ENCODE measurements around the gene KRT76.
"Not testable (repeated sequence)": the region's sequence is repeated elsewhere in the genome, so short reads cannot be mapped to it uniquely, and the experiment has no call there.

The KRT76 gene

DNA sequence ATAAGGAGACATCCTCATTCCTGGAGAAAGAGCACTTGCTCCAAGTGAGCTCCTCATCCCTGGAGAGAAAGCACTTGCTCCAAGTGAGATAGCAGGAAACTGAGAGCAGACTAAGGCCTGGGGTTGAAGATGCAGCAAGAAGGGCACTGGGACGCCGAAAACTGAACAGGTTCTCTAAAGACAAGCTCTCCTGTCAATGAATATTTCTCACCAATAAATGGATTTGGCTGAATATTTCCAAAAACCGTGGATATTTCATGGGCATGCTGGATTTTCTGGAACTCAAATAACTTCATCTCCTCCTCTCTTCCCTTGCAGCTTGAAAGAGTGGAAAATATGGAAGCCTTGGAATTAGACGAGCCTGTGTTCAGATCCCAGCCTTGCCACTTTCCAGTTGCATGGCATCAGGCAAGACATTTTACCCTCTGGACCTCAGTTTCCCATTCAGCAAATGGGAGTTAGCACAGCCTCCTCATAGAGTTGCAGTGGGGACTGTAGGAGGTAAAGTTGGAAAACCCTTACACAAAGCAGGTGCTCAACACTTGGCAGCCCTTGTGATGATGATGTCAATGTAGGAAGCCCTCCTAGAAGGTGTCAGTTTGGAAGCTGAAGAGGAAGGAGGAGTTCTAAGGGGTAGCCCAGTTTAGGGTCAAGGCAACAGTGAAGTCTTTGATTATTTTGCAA lies 4.4 kb upstream of the KRT76 start:
- DNase-seq (ENCODE audit: low spot score): no peak

DNA sequence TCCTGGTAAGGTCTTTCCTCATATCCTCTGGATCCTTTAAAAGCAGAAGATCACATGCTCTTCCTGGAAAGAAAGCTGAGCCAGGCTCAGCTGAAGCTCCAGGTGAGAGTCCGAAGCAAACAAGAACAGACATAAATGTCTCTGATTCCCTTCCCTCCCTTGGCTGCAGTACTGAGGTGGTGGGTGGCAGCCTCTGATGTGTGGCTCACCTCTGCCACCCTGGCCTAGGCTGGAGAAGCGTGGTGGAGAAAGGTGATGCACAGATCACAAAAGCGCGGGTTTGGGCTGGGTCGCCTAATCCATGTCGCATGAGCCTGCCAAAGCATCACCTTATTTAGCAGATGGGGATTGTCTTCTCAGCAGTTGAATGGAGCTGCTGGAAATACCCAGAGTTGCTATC lies 2.8 kb upstream of the KRT76 start:
- DNase-seq (ENCODE audit: low spot score): no peak

DNA sequence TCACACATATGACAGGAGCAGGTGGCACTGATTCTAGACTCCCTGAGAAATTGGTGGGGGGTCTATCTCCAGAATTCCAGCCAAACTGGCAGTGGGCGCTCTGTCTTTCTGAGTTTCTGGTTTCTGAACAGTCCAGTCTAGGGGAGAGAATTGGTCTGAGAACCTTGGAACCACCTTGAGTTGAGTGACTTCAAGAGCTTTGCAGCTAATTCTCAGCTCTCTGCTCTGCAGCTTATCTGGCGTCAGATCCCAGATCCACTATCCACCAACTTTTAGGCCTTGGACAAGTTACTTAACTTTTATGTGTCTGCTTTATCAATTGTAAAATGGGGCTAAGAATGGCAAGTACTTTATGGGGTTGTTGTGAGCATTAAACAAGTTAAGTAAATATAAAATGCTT lies 1.7 kb upstream of the KRT76 start:
- DNase-seq (ENCODE audit: low spot score): no peak

DNA sequence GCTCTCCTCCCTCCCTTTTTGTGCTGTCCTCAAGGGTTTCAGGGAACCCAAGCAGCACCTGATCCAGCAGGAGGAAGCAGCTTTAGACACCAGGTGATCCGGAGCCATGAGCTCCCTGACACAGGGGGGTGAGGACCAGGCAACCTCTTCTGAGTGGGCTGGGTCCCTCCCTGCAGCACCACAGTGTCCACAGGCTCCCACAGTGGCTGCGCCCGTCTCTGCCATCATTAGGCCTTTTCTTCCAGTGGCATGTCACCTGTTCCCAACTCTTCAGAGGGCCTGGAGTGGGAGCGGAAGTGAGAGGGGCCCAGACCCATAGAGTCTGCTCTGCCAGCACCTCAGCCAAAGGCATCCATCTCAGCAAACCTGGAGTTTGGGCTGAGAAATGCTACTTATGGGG lies 421 bp upstream of the KRT76 start:
- no peak for DNase-seq (ENCODE audit: low spot score)

DNA sequence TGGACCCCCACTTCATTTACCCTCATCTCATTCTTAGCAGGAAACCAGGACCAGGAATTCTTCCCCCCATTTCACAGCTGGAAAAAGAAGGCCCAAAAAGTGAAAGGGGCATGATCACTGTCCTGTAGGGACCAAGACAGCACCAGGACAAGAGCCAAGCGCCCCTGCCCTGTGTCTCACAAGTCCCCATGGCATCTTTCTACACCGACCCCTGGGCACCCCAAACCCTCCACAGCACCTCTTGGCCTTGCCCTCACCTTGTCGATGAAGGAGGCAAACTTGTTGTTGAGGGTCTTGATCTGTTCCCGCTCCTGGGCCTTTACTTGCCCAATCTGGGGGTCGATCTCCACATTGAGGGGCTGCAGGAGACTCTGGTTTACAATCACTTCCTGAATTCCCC lies 710 bp downstream of the KRT76 start:
- no peak for DNase-seq (ENCODE audit: low spot score)

DNA sequence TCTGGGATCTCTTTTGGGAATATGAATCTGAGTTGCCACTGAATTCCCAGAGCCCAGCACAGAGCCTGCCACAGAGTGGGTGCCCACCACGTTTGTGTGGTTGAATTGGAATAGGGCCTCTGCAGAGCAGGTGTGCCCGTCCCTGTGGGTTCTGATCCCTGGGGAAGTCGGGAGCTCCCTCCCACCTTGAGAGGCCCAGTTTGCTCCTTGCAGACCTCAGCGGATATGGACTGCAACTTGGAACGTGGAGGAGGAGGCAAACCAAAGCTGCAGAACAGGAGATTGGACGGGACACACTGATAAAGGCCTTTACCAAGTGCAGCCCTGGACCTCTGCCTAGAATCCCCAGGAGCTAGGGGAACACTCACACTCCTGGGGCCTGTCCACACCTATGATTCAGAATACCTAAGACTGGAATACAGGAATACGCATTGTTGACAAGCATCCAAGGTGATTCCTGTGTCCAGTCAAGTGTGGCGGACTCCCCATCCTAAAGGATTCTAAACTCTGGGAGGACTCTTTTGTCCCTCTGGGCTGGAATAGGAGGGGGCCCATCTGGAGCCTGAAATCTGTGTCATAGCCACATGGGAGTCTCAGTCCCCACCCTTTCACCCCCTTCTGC lies 2.4 kb downstream of the KRT76 start:
- DNase-seq (ENCODE audit: low spot score): no peak

DNA sequence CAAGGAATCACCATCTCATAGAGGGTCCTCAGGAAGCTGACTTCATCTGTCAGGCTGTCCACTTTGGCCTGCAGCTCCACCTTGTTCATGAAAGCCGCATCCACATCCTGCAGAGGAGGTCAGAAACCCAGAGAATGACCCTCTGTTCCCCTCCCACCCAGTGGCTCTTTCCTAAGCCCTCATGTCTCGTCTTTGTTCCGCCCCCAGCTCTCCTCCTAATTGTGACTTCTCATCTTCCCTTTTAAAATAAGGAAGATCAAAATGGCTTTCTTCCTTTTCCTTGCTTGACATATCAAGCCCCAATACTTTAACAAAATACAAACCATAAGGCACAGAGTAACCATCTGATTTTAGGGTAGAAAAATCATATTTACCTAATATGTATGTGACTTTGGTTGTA lies 4.4 kb downstream of the KRT76 start:
- DNase-seq (ENCODE audit: low spot score): no peak

DNA sequence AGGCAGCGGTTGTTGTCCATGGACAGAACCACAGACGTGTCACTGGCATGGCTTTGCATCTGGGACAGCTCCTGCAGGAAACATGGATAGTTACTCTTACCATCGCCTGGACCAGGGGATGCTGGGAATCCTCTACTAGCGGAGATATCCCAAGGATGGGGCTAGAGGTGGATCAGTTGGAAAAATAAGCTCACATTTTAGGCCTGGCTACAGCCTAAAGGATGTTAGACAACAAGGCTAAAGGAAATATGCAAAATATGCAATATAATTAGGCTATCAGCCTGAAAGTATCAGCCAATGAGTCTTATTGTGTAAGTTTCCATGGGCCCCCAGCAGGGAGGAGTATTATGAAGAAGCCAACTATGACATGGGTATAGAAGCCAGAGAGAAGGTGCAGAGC lies 5.0 kb downstream of the KRT76 start:
- DNase-seq (ENCODE audit: low spot score): no peak

DNA sequence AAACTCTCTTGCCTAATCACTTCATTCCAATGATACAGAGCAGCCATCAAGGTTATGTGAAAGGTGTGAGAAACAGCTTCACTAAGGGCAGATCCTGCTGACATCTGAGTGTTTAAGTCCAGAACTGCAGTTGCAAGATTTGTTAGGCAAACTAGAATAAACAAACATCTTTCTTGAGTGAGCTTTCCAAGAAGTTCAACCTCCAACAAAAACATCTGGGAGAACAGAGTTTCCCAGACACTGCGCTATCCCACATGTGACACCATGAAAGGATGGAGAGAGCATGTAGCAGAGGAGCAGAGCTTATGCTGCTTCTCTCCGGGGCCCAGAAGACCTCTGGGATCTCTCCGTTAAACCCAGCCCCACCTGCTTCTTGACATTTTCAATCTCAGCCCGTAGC lies 5.6 kb downstream of the KRT76 start:
- no peak for DNase-seq (ENCODE audit: low spot score)

DNA sequence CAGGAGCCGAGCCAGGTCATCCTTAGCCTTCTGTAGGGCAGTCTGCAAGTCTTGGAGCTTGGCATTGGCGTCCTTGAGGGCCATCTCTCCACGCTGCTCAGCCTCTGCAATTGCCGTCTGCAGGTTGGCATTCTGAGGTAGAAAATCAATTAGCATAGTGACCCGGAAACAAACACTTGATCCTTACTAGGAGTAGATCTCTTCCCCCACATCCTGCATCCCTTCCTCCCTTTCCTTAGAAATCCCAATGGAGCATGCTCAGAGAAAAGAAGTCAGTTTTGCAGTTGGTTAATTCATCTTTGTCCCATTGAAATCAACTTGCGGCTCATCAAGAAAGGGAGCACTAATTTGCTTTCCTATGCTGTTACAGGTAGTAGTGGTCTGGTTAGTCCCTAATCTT lies 6.1 kb downstream of the KRT76 start:
- no peak for DNase-seq (ENCODE audit: low spot score)

DNA sequence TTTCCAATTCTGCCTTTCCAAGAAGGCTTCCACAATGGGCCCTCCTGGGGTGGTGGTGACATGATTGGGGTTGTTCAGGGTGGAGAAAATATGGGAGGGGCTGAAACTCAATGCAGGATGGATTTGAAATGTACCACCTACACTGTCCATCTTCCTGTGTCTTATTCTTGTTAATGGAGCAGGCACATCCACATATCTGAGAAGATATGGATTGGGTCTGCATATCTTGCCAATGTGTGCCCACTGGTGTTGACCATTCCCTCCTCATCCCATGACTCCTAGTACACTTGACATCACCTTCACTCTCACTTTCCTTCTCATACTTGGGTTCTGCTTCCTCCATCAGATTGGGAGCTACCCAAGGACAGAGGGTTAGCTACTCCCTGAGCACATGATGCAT lies 7.2 kb downstream of the KRT76 start:
- DNase-seq (ENCODE audit: low spot score): no peak

DNA sequence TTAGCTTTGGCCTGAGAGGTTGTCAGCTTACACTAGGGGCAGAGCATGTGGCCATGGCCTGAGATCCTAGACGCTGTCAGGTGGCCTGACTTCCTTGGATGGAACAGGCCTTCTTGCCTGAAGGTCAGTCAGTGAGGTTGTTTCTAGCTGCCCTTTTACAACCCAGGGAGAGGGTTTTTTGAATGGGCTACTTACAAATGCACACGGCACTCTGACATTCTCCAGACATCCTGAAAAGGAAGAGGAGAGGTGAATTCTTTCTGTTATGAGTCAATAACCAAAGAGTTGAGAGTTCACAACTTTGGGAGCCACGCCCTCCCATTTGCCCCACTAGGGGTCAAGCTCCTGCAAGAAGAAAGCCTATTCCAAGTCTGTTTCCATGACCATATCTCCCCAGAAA lies 7.8 kb downstream of the KRT76 start:
- no peak for DNase-seq (ENCODE audit: low spot score)

DNA sequence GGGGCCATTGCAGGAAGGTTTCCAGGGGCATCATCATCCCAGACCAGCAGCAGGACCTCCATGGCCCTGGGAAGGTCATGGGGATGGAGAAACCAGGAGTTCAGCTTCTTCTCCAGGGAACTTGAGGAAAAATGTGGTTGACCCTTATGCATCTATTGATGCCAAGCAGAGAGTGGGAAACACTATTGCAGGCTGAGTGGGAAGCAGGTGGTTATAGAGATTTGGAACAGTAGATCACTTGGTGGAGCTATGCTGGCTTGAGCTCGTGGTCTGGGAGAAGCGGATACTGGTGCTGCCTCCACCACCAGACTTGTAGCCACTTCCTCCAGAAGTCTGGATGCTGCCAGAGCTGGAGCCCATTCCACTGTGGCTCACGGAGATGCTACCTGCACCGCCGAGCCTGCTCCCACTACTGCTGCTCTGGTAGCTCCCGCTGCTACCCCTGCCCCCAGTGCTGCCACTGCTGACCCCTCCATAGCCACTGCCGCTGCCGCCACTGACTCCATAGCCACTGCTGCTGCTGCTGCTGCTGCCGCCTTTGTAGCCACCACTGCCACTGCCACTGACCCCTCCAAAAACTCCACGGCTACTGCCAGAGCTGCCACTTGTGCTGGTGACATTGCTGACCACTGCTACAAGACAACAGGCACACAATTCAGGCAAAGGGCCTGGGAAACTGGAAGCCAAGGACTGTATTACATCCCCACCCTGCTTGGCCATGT lies 8.5 kb downstream of the KRT76 start:
- no peak for DNase-seq (ENCODE audit: low spot score)

DNA sequence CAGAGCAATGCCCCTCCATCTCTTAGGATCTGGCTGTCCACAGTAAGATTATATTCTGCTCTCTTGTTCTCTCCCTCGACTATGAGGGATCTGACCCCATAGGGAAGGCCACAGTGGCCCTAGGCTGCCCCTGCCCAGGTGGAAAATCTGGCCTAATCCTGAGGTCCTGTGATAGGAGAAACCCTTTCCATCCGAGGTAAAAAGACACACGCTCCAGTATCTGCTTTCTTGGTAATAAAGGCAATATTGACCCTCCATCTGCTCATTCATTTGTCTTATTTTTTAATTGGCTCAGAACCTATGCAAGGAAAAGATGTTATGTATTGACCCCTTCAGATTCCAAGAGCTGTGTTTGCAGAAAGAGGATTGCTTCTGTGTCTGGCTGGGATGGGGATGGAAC lies 9.7 kb downstream of the KRT76 start:
- no peak for DNase-seq (ENCODE audit: low spot score)

DNA sequence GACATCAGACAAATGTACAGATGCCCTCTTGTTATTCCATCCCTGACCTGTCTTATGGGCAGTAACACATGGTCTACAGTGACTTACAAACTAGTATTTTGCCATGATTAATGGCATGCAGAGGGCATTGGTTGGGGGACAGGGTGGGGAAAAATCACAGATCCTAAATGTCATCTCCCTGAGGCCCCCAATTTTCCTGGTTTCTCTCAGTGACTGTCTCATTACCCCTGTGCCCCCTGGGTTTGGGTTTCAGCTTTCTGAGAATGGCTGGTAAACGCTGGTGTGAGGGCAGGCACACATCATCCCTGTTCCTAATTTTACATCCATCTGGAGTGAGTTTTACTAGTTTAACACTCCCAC lies 10.1 kb downstream of the KRT76 start:
- no peak for DNase-seq (ENCODE audit: low spot score)

DNA sequence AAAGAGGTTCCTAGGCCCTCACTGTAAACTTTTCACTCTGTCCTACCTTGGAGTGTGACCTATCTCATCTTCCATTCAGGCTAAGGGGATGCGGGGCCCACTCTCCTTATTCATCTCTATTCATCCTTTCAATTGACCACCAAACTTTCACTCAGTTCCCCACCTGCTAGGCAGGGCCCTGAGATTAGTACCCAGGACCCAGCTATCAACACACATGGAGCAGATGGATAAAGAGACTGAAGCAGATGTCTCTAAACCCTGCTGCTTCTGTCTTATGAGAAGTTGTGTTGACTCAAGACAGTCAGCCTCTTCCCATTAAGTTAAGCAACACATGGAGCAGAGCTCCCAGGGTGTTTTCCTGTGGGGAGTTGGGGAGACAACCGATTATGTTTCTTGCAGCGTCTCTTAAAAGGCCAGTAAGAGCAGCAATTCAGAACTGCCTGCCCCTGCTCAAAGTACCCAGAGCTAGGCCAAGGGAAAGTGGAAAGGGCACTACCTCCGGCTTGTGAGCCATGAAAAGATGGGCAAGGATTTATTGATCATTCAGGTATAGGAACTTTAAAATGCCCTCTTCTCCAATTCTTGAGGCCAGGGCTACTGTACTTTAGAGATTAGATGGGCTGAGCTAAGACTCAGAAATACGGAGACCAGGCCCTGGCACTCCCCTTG lies 10.7 kb downstream of the KRT76 start:
- no peak for DNase-seq (ENCODE audit: low spot score)

DNA sequence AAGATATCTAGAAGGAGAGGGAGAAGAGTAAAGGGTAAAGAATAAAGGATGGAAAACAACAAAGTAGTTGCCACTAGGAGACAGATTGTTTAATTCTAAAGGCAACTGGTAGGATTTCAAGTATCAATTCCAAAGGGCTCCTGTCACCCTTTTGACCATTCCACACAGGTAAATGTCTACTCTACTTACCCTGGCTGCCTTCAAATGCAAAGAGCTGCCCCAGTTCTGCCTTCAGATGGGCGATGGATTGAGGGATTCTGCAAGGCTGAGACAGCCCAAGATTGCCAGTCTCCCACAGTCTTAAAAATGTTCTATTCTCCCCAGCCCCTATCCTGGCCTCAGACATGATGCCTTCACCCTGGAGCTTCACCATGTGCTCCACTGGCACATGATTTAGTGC lies 11.4 kb downstream of the KRT76 start:
- no peak for DNase-seq (ENCODE audit: low spot score)

DNA sequence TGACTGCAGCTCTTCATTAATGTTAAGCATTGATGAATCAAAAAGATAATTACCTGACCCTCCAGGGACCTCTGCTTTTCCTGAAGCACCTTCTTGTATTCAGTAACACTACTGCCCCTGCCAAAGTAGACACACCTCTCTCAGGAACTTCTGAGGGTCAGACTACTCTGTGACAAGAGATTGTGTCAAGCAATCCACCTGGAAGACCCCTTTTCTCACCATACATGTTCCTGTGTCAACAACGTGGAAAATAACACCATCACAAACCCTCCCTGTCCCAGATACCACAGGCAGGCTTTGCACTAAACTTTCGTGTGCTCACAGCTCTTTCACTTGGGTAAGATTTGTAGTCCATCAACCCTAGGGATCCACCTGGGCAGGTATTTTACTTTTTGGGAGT lies 13.2 kb downstream of the KRT76 start:
- DNase-seq (ENCODE audit: low spot score): no peak

DNA sequence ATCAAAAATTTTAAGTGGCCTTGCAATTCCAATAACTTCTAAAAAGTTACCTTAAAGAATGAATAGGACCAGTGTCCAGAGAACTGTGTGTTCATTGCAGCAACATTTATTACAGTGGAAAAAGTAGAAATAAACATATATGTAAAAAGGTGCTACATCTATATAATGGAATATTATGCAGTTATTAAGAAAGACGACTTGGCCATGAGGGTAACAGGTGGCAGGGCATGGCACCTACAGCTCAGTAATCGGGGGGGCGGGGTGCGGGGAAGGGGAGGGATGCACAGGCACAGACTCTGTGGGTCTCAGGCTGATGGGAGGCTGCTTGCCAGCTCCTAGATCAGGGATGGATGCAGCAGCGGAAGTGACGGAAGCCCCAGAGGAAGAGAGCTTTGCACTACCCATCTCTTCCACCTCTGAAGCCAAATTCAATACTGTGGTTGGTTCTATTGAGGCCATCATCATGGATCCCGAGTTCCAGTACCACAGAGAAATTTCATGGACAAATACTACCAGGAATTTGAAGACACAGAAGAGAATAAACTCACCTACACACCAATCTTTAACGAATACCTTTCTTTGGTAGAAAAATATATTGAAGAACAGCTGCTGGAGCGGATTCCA lies 14.0 kb downstream of the KRT76 start:
- DNase-seq (ENCODE audit: low spot score): no peak

DNA sequence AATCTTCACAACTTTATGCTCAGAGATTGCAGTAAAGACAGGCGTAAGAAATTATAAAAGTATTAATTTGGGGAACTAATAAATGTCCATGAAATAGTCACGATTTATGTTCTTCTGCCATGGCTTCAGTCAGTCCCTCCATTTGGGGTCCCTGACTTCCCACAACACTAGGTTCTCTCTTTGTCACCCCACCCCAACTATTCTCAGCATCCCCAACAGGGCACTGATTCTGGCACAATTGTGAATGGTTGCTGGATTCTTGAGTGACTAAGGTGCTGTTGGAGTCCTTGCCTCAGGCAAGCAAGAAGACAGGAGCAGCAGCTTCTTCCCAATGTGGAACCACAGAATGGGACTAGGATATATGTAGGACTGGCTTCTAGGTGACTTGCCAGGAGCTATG lies 15.3 kb downstream of the KRT76 start:
- DNase-seq (ENCODE audit: low spot score): no peak

DNA sequence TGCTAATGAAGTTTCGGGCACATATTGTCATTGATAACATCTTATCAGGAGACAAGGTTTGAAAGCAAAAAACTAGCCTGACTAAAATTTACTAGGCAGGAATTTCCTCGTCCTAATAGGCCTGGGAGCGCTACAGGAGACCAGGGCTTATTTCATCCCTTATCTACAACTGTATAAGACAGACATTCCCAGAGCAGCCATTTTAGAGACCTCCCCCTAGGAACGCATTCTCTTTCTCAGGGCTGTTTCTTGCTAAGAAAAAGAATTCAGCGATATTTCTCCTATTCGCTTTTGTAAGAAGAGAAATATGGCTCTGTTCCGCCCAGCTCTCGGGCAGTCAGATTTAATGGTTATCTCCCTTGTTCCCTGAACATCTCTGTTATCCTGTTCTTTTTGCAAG lies 15.9 kb downstream of the KRT76 start:
- DNase-seq (ENCODE audit: low spot score): not testable (repeated sequence)

DNA sequence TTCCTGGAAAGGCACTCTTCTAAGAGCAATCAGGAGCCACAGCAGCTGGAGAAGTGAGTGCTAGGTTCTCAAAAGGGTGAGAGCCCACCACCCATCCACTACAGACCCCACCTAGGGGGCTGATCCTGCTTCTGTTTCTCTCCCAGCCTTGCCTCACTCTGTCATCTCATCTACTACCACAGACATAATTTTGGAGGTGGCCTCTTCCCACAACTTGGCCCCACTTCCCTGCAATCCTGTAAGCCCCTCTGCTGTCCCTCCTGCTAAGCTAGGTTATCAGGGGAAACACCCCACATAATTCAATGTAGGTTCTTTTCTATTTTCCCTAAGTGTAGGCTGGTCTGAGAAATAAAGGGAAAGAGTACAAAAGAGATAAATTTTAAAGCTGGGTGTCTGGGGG lies 16.5 kb downstream of the KRT76 start:
- no peak for DNase-seq (ENCODE audit: low spot score)

DNA sequence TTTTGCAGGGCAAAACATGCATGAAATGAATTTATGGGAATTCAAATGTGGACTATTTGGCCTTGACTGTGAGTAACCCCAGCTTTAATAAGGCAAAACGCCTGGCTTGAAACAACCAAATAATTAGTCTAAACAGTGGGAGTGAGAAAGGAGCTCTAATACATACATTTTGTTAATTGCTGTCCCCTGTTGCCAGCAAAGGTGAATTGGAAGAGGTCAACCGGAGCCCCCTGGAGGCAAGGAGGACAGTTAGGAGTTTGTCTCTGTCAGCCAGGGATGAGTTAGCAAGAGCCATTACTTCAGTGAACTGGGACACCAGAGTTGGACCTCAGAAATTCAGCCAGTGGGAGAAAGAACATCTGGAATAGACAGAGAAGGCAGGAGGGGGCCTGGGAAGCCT lies 17.4 kb downstream of the KRT76 start:
- no peak for DNase-seq (ENCODE audit: low spot score)

All from pons (tissue), 1 donor.